Measurements from ENCODE around the gene TMEM51. TPM values are rescaled to one million over a fixed set of nuclear protein-coding genes. Genes with fewer than 3 reads are reported as not detected.

TMEM51 gene
- total and polyA plus RNA-seq, 9 of the 15 experiments (the other 6 are each of a cell fraction or from before 2014, with no cell fraction given) = 0.06 to 1.4 (median 0.58) TPM

DNA sequence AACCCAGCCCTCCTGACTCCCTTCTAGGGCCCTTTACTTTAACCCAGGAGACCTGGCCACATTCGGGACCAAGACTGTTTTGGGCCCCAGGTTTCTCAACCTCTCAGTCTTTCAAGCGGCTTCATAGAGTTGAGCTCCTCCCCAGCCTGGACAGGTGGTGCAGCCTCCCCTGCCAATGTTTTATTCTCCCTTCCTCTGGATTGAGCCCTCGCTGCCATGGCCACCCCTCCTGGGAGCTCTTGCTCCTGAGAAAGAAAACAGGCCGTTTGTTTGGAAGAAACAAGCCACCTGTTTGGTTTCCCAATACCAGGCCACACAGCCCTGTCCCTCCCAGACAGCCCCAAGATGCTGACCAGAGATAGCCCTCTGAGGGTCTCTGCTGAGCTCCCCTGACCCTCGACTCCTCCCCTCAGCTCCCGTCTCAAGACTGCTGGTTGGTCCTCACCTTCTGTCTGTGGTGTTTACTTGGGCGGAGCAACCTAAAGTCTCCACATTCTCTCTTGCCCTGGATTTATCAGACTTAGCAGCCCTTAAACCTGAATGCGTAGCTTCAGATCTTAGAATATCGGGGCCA lies 3.3 kb downstream of the TMEM51 start (continued):
- TF ChIP-seq, protein P1, sequence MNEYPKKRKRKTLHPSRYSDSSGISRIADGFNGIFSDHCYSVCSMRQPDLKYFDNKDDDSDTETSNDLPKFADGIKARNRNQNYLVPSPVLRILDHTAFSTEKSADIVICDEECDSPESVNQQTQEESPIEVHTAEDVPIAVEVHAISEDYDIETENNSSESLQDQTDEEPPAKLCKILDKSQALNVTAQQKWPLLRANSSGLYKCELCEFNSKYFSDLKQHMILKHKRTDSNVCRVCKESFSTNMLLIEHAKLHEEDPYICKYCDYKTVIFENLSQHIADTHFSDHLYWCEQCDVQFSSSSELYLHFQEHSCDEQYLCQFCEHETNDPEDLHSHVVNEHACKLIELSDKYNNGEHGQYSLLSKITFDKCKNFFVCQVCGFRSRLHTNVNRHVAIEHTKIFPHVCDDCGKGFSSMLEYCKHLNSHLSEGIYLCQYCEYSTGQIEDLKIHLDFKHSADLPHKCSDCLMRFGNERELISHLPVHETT (CRISPR knock-in tag; conservative IDR thresholded peaks at IDR 0.05 in 1 of 2, IDR thresholded peaks at IDR 0.05 in 1 of 2) = no peak
- no peak for TF ChIP-seq TOE1 (IDR thresholded peaks at IDR 0.05; ENCODE audit: borderline replicate concordance)
- no peak for TF ChIP-seq TOE1 (CRISPR knock-in tag; IDR thresholded peaks at IDR 0.05; ENCODE audit: borderline replicate concordance, low read depth)

- BruUV-seq (replicated peaks) = no TSS peak
- intact Hi-C loops (cut with micrococcal nuclease) (loop anchor here (10.0 kb wide), 1 partner anchor 277 kb away; the partner anchor contains the start of gene CTRC), in situ Hi-C loops (cut with MboI) (no loop called here)
- Histone ChIP-seq H3K4me2 (ENCODE audit: insufficient read depth, low read length) (no peak overlapping the region), H3K27ac (ENCODE audit: extremely low read depth, low read depth, low read length) (no peak overlapping the region), H3K4me3 (no peak overlapping the region), H4K20me1 (replicated peaks; ENCODE audit: control insufficient read depth, insufficient read depth, low read length) (0 out of 2 replicates have a peak, but pooled peaks cover 7% of the 10 kb centered on the region), H3K36me3 (ENCODE audit: control insufficient read depth, insufficient read depth, low read length) (no peaks in the 10 kb centered on the region), H3K27me3 (ENCODE audit: control insufficient read depth in 2 of 2, insufficient read depth in 2 of 2, low read length in 2 of 2) (peaks cover 34 to 92% of the 10 kb centered on the region in 2 experiments), H3K9me3 (replicated peaks; ENCODE audit: control insufficient read depth, insufficient read depth, low read depth, low read length) (no peaks in the 10 kb centered on the region), H3K4me1 (replicated peaks in 1 of 2; ENCODE audit: control insufficient read depth in 2 of 2, insufficient read depth in 2 of 2, low read length in 2 of 2) (peaks cover 6 to 21% of the 10 kb centered on the region in 2 experiments), H2AFZ (ENCODE audit: low read depth, low read length) (no peak overlapping the region), H3K9ac (ENCODE audit: insufficient read depth in 1 of 2, low read depth in 2 of 2, low read length in 2 of 2) (no peak overlapping the region), H3K9me1 (ENCODE audit: control insufficient read depth, insufficient read depth, low read length) (no peaks in the 10 kb centered on the region), H3K79me2 (ENCODE audit: control insufficient read depth, insufficient read depth, low read length) (no peaks in the 10 kb centered on the region)
- ChIA-PET POLR2A (interaction anchor here (0.6 kb wide), 1 partner anchor 305 kb away, joined by 3 read pairs; no protein-coding TSS in a partner anchor), CTCF (ENCODE audit: low intra/inter-chr PET ratio) (interaction anchor here (0.8 kb wide), 1 partner anchor 134 kb away, joined by 3 read pairs; no protein-coding TSS in a partner anchor)
- ATAC-seq = no peak
- no peak for FAIRE-seq
- TF ChIP-seq BHLHE40 (IDR thresholded peaks at IDR 0.05; ENCODE audit: low read length) (0 out of 2 replicates have a peak, but pooled peaks have one; percentile 22), NFIC (IDR thresholded peaks at IDR 0.05) (peak; percentile 21; the same call in 1 of the 2 replicates), MNT (conservative IDR thresholded peaks at IDR 0.05) (no peak), AFF1 (IDR thresholded peaks at IDR 0.05; ENCODE audit: low read depth in 1 of 2, partially characterized antibody in 2 of 2) (peak in 1 of 2 experiments; percentile 78)
- 3% methylated on average over 17 of the region's 17 CpGs for WGBS (ENCODE audit: insufficient coverage, low coverage, missing lambda C conversion rate)
- no peak for DNase-seq (ENCODE audit: extremely low read depth in 1 of 4, low spot score in 3 of 4)
These were observed 4.2 kb downstream of the TMEM51 start for GRCh38 chr1:15157524-15158399.
